ENCODE data around the gene SCML2. TPM values are rescaled to one million over a fixed set of nuclear protein-coding genes. Genes with fewer than 3 reads are reported as not detected.

Gene SCML2
- total and polyA plus RNA-seq, 2 of the 8 experiments (the other 6 are each of a cell fraction or from before 2014, with no cell fraction given) = 14.6 to 18.9 TPM

DNA sequence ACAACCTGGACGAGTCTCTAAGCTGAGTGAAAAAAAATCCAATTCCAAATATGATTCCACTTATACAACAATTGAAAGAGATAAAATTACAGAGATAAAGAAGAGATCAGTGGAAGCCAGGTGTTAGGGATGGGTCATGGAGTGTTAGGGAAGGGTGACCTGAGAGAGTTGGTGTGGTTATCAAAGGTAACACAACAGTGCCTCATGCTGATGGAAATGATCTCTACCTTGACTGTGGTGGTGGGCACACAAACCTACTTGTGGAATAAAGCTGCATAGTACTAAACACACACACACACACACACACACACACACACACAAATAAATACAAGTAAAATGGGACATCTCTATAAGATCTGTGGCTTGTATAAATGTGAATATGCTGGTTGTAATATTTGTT lies 159.8 kb downstream of the SCML2 start:
- no peak overlapping the region for H2AK5ac ChIP-seq (ENCODE audit: low read depth, low read length)
- H4K20me1 ChIP-seq (replicated peaks in 1 of 2; ENCODE audit: control insufficient read depth in 1 of 2, insufficient read depth in 2 of 2, low read length in 2 of 2) = no peaks in the 10 kb centered on the region
- no peak overlapping the region for H2BK15ac ChIP-seq (ENCODE audit: low read length)
- ChIA-PET POLR2A (ENCODE audit: partially characterized antibody) (no interaction called here), CTCF (ENCODE audit: partially characterized antibody) (interaction anchor here (0.6 to 1.3 kb wide), 4 partner anchors 27 to 250 kb away, joined by 3 to 5 read pairs (median 4); no protein-coding TSS in a partner anchor)
- no peak overlapping the region for H3K4me2 ChIP-seq (ENCODE audit: insufficient read depth in 1 of 2, low read depth in 2 of 2, low read length in 2 of 2)
- H3K27ac ChIP-seq (ENCODE audit: low read depth, low read length) = no peak overlapping the region
- no peak overlapping the region for H3K14ac ChIP-seq (ENCODE audit: insufficient read length)
- H3K18ac ChIP-seq (ENCODE audit: extremely low read depth, low read length) = no peak overlapping the region
- no peak overlapping the region for H2BK120ac ChIP-seq (replicated peaks; ENCODE audit: low read depth, low read length)
- H3K9ac ChIP-seq (replicated peaks in 1 of 4; ENCODE audit: extremely low read depth in 1 of 4, low read depth in 3 of 4, low read length in 3 of 4) = no peak overlapping the region
- H4K91ac ChIP-seq (replicated peaks; ENCODE audit: insufficient read length, low read length) = no peak overlapping the region
- no peak for TF ChIP-seq HDAC6 (IDR thresholded peaks at IDR 0.05; ENCODE audit: low read depth, low read length)
- TF ChIP-seq, protein P1, sequence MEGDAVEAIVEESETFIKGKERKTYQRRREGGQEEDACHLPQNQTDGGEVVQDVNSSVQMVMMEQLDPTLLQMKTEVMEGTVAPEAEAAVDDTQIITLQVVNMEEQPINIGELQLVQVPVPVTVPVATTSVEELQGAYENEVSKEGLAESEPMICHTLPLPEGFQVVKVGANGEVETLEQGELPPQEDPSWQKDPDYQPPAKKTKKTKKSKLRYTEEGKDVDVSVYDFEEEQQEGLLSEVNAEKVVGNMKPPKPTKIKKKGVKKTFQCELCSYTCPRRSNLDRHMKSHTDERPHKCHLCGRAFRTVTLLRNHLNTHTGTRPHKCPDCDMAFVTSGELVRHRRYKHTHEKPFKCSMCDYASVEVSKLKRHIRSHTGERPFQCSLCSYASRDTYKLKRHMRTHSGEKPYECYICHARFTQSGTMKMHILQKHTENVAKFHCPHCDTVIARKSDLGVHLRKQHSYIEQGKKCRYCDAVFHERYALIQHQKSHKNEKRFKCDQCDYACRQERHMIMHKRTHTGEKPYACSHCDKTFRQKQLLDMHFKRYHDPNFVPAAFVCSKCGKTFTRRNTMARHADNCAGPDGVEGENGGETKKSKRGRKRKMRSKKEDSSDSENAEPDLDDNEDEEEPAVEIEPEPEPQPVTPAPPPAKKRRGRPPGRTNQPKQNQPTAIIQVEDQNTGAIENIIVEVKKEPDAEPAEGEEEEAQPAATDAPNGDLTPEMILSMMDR (IDR thresholded peaks at IDR 0.05; ENCODE audit: control extremely low read depth in 1 of 3, insufficient read depth in 1 of 3, low read depth in 1 of 3, low read length in 3 of 3) = peak in 2 of 3 experiments; percentile 12 to 42; a peak in 2 of 4 replicates
- TF ChIP-seq RAD21 (IDR thresholded peaks at IDR 0.05 in 1 of 2, conservative IDR thresholded peaks at IDR 0.05 in 1 of 2; ENCODE audit: low read depth in 2 of 2, low read length in 2 of 2) = peak; percentile 51 to 60
- H3K4ac ChIP-seq (replicated peaks; ENCODE audit: insufficient read length, low read depth, low read length) = no peak overlapping the region
- H2AFZ ChIP-seq (ENCODE audit: low read length) = no peak overlapping the region
- H3K9me3 ChIP-seq (ENCODE audit: insufficient read depth in 2 of 2, low read depth in 1 of 2, low read length in 1 of 2) = no peaks in the 10 kb centered on the region
- H2BK20ac ChIP-seq (ENCODE audit: low read length) = no peak overlapping the region
- H2BK12ac ChIP-seq (ENCODE audit: low read depth, low read length) = no peak overlapping the region
- H3K23ac ChIP-seq (ENCODE audit: insufficient read length) = no peak overlapping the region
- no peak overlapping the region for H4K8ac ChIP-seq (ENCODE audit: extremely low read depth, insufficient read depth, low read length)
- no peaks in the 10 kb centered on the region for H3K4me1 ChIP-seq (replicated peaks in 1 of 4; ENCODE audit: control insufficient read depth in 3 of 4, insufficient read depth in 4 of 4, low read length in 3 of 4)
- H2BK5ac ChIP-seq (ENCODE audit: low read depth, low read length) = no peak overlapping the region
- H3K56ac ChIP-seq (replicated peaks; ENCODE audit: insufficient read length, low read depth, low read length) = no peak overlapping the region
- peak; percentile 69 for FAIRE-seq
- WGBS, 2 experiments (ENCODE audit: extremely low coverage in 1 of 2, insufficient coverage in 1 of 2, insufficient read length in 1 of 2, insufficient replicate concordance in 2 of 2, low coverage in 1 of 2, low lambda C conversion rate in 2 of 2, missing lambda C conversion rate in 1 of 2) = 71% methylated on average over 1 of the region's 1 CpG; no CpG with 5 or more reads in 1 of the 2 experiments
- H3K23me2 ChIP-seq (ENCODE audit: low read depth, low read length) = no peaks in the 10 kb centered on the region
- no peak overlapping the region for H4K5ac ChIP-seq (ENCODE audit: insufficient read length, low read depth, low read length)
- H3K79me1 ChIP-seq (ENCODE audit: low read depth, low read length) = no peaks in the 10 kb centered on the region
- no peaks in the 10 kb centered on the region for H3K36me3 ChIP-seq (ENCODE audit: control insufficient read depth in 2 of 4, insufficient read depth in 4 of 4, low read length in 3 of 4)
- no peaks in the 10 kb centered on the region for H3K79me2 ChIP-seq (ENCODE audit: control insufficient read depth in 1 of 2, insufficient read depth in 2 of 2, low read length in 2 of 2)
- DNase-seq (ENCODE audit: low read depth in 1 of 2, low spot score in 2 of 2) = no peak
- H3K4me3 ChIP-seq (ENCODE audit: extremely low read depth in 1 of 4, insufficient read depth in 2 of 4, low read depth in 3 of 4, low read length in 4 of 4) = no peak overlapping the region
- no peaks in the 10 kb centered on the region for H3K27me3 ChIP-seq (replicated peaks in 1 of 4; ENCODE audit: control insufficient read depth in 3 of 4, extremely low read depth in 1 of 4, insufficient read depth in 3 of 4, low read length in 3 of 4)
